ENCODE data around the gene IGF1.

Gene IGF1

DNA sequence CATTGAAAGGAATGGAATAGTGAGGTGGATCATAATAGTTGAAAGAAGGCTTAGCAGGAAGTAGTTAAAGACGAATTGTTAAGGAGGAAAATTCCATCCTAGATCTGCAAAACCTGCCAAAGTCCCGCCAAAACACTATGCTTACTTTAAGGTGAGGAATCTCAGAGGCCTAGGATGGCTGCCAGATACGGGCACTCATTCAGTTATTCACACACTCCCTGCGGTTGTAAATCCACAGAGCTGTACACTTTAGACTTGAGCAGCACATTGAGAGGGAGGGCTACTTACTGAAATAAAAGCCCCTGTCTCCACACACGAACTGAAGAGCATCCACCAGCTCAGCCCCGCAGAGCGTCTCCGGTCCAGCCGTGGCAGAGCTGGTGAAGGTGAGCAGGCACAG lies 5.0 kb downstream of the IGF1 start:
- DNase-seq (ENCODE audit: low read depth, low spot score) = no peak
- Histone ChIP-seq H3K27ac (no peak overlapping the region), H3K9me3 (ENCODE audit: low read depth, low read length) (no peaks in the 10 kb centered on the region), H3K36me3 (ENCODE audit: insufficient read depth, low read length) (peaks cover 25% of the 10 kb centered on the region), H3K9ac (ENCODE audit: insufficient read length) (no peak overlapping the region), H3K4me3 (no peak overlapping the region)
- TF ChIP-seq FOXP2 (optimal IDR thresholded peaks at IDR 0.05; ENCODE audit: control extremely low read depth, extremely low read length, insufficient read depth) = no peak
- no peak for TF ChIP-seq EZH2 (IDR thresholded peaks at IDR 0.05)
- TF ChIP-seq POLR2AphosphoS5 (IDR thresholded peaks at IDR 0.05; ENCODE audit: borderline replicate concordance, low read depth, low read length) = no peak

DNA sequence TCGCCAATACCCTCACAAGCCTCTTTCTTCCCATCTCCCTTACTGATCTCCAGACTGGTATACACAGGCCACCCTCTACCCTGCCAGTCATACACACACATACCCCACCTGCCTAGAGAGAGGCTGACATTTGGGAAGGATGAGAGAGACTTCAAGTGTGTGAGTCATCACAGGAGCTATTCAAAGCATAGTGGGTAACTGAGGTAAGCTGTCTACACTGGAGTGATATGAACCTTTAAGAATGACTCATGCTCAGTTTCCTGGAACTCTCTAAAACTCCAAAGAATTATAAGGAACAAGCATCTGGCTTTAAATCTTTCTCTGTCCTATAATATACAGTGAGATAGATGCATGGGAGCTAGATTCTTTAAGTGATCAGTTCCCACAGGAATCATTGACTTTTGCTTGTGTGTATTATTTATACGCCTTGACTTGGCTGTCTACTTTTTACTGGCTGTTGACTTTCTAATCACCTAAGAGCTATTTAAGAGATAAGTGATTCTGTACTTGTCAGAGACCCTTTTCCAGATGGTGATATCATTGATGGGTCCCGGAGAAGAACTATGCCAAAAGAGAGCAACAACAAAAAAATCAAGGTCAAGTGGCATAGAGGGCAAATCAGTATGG lies 5.8 kb downstream of the IGF1 start:
- Histone ChIP-seq H3K9me3 (ENCODE audit: low read depth, low read length) (no peaks in the 10 kb centered on the region), H3K4me3 (no peak overlapping the region), H3K27ac (no peak overlapping the region), H3K36me3 (ENCODE audit: insufficient read depth, low read length) (peaks cover 33% of the 10 kb centered on the region), H3K9ac (ENCODE audit: insufficient read length) (no peak overlapping the region)
- TF ChIP-seq POLR2AphosphoS5 (IDR thresholded peaks at IDR 0.05; ENCODE audit: borderline replicate concordance, low read depth, low read length) (no peak), EZH2 (IDR thresholded peaks at IDR 0.05) (no peak), FOXP2 (optimal IDR thresholded peaks at IDR 0.05; ENCODE audit: control extremely low read depth, extremely low read length, insufficient read depth) (no peak)
- no peak for DNase-seq (ENCODE audit: low read depth, low spot score)

- no peak for TF ChIP-seq FOXP2 (optimal IDR thresholded peaks at IDR 0.05; ENCODE audit: control extremely low read depth, extremely low read length, insufficient read depth)
- TF ChIP-seq EZH2 (IDR thresholded peaks at IDR 0.05) = no peak
- no peak for TF ChIP-seq POLR2AphosphoS5 (IDR thresholded peaks at IDR 0.05; ENCODE audit: borderline replicate concordance, low read depth, low read length)
- H3K9me3 ChIP-seq (ENCODE audit: low read depth, low read length) = no peaks in the 10 kb centered on the region
- no peak overlapping the region for H3K9ac ChIP-seq (ENCODE audit: insufficient read length)
- peaks cover 46% of the 10 kb centered on the region for H3K36me3 ChIP-seq (ENCODE audit: insufficient read depth, low read length)
- H3K4me3 ChIP-seq = no peak overlapping the region
- no peak overlapping the region for H3K27ac ChIP-seq
- no peak for DNase-seq (ENCODE audit: low read depth, low spot score)
These were observed 7.9 kb downstream of the IGF1 start for GRCh38 chr12:102472496-102472895.

DNA sequence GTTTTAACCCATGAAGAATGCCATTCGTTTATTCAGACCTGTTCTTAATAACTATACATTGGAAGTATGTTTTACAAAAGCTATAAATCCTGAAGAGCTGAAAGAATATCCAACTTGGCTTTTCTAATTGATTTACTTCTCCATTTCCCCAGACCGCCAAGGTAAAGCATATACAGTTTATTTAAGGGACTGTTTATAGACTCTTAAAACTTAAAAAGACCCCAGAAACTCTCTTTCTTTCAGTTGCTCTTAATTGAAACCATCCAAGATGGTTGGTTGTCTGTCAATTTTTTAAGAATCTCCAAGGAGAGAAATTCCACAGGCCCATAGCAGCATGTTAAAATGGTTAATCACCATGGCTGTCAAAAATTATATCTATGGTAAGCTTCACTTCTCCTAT lies 8.8 kb downstream of the IGF1 start:
- Histone ChIP-seq H3K9me3 (ENCODE audit: low read depth, low read length) (no peaks in the 10 kb centered on the region), H3K4me3 (no peak overlapping the region), H3K9ac (ENCODE audit: insufficient read length) (no peak overlapping the region), H3K27ac (no peak overlapping the region), H3K36me3 (ENCODE audit: insufficient read depth, low read length) (peaks cover 46% of the 10 kb centered on the region)
- no peak for DNase-seq (ENCODE audit: low read depth, low spot score)
- no peak for TF ChIP-seq EZH2 (IDR thresholded peaks at IDR 0.05)
- no peak for TF ChIP-seq POLR2AphosphoS5 (IDR thresholded peaks at IDR 0.05; ENCODE audit: borderline replicate concordance, low read depth, low read length)
- no peak for TF ChIP-seq FOXP2 (optimal IDR thresholded peaks at IDR 0.05; ENCODE audit: control extremely low read depth, extremely low read length, insufficient read depth)

DNA sequence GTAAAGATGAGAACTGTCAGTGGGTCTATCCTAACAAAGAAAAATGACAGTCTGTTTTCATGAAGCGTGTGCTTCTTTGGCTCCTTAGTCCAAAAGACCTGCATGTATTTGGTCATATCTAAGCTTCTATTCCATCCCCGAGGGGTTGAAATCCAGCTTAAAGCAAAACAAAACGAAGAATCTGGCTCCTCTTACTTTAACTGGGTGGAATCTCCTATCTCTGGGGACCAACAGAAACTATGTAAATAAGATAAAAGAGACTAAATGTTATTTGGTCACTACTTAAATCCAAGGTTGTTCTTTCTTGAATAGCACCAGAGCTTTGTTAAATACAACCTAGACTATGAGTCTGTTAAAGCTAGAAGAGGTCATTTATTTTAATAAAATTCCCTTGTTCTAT lies 9.4 kb downstream of the IGF1 start:
- no peak for TF ChIP-seq EZH2 (IDR thresholded peaks at IDR 0.05)
- no peak for TF ChIP-seq POLR2AphosphoS5 (IDR thresholded peaks at IDR 0.05; ENCODE audit: borderline replicate concordance, low read depth, low read length)
- TF ChIP-seq FOXP2 (optimal IDR thresholded peaks at IDR 0.05; ENCODE audit: control extremely low read depth, extremely low read length, insufficient read depth) = no peak

GRCh38 chr12:102468261-102468915 lies 12.0 kb downstream of the IGF1 start:
- peaks cover 37% of the 10 kb centered on the region for H3K36me3 ChIP-seq (ENCODE audit: insufficient read depth, low read length)
- H3K4me3 ChIP-seq = no peak overlapping the region
- no peak for DNase-seq (ENCODE audit: low read depth, low spot score)
- H3K27ac ChIP-seq = no peak overlapping the region
- no peak for TF ChIP-seq EZH2 (IDR thresholded peaks at IDR 0.05)
- TF ChIP-seq POLR2AphosphoS5 (IDR thresholded peaks at IDR 0.05; ENCODE audit: borderline replicate concordance, low read depth, low read length) = no peak
- H3K9me3 ChIP-seq (ENCODE audit: low read depth, low read length) = no peaks in the 10 kb centered on the region
- no peak overlapping the region for H3K9ac ChIP-seq (ENCODE audit: insufficient read length)

More for the DNA sequence above, 9.4 kb downstream of the IGF1 start:
- Histone ChIP-seq H3K4me3 (no peak overlapping the region), H3K9ac (ENCODE audit: insufficient read length) (no peak overlapping the region), H3K36me3 (ENCODE audit: insufficient read depth, low read length) (peaks cover 46% of the 10 kb centered on the region), H3K9me3 (ENCODE audit: low read depth, low read length) (no peaks in the 10 kb centered on the region), H3K27ac (no peak overlapping the region)
- no peak for DNase-seq (ENCODE audit: low read depth, low spot score)

GRCh38 chr12:102465762-102466560 lies 14.4 kb downstream of the IGF1 start:
- Histone ChIP-seq H3K36me3 (ENCODE audit: insufficient read depth, low read length) (peaks cover 40% of the 10 kb centered on the region), H3K4me3 (no peak overlapping the region), H3K27ac (no peak overlapping the region), H3K9me3 (ENCODE audit: low read depth, low read length) (no peaks in the 10 kb centered on the region), H3K9ac (ENCODE audit: insufficient read length) (no peak overlapping the region)
- no peak for DNase-seq (ENCODE audit: low read depth, low spot score)
- TF ChIP-seq FOXP2 (optimal IDR thresholded peaks at IDR 0.05; ENCODE audit: control extremely low read depth, extremely low read length, insufficient read depth) (no peak), POLR2AphosphoS5 (IDR thresholded peaks at IDR 0.05; ENCODE audit: borderline replicate concordance, low read depth, low read length) (peak; percentile 14; the same call in 1 of the 2 replicates)

- no peak overlapping the region for H3K27ac ChIP-seq
- TF ChIP-seq FOXP2 (optimal IDR thresholded peaks at IDR 0.05; ENCODE audit: control extremely low read depth, extremely low read length, insufficient read depth) = no peak
- TF ChIP-seq EZH2 (IDR thresholded peaks at IDR 0.05) = no peak
- TF ChIP-seq POLR2AphosphoS5 (IDR thresholded peaks at IDR 0.05; ENCODE audit: borderline replicate concordance, low read depth, low read length) = no peak
- DNase-seq (ENCODE audit: low read depth, low spot score) = no peak
These were observed 16.6 kb downstream of the IGF1 start for GRCh38 chr12:102463659-102464249.

More at GRCh38 chr12:102463659-102464249, 16.6 kb downstream of the IGF1 start:
- no peaks in the 10 kb centered on the region for H3K9me3 ChIP-seq (ENCODE audit: low read depth, low read length)
- H3K4me3 ChIP-seq = no peak overlapping the region
- H3K36me3 ChIP-seq (ENCODE audit: insufficient read depth, low read length) = peaks cover 25% of the 10 kb centered on the region
- no peak overlapping the region for H3K9ac ChIP-seq (ENCODE audit: insufficient read length)
